ENCODE results near the gene CCDC17. TPM values are rescaled to one million over a fixed set of nuclear protein-coding genes. Genes with fewer than 3 reads are reported as not detected.
A peak's percentile ranks its signal among the peaks of the same experiment; 100 is the strongest.

Gene CCDC17
- total RNA-seq, 1 donor from 2014 or later: 1.2 TPM

GRCh38 chr1:45585496-45586075 is 38.3 kb downstream of the CCDC17 start:
- DNase-seq (ENCODE audit: low spot score): no peak
- intact Hi-C loops (cut with DNase I): loop anchor here (2.0 kb wide), 1 partner anchor 101 kb away; the partner anchor contains the start of gene GPBP1L1

- DNase-seq (ENCODE audit: low spot score): no peak
- intact Hi-C loops (cut with DNase I): loop anchor here (2.0 kb wide), 1 partner anchor 102 kb away; the partner anchor contains the start of gene GPBP1L1
These were observed 38.8 kb downstream of the CCDC17 start for GRCh38 chr1:45585110-45585426.

GRCh38 chr1:45584351-45585109 is 39.3 kb downstream of the CCDC17 start:
- intact Hi-C loops (cut with DNase I): loop anchor here (2.0 kb wide), 1 partner anchor 102 kb away; the partner anchor contains the start of gene GPBP1L1
- peak; percentile 93 for DNase-seq (ENCODE audit: low spot score)

- intact Hi-C loops (cut with DNase I): loop anchor here (2.0 kb wide), 1 partner anchor 103 kb away; the partner anchor contains the start of gene GPBP1L1
These were observed 40.0 kb downstream of the CCDC17 start, which contains the start of gene NASP for GRCh38 chr1:45583666-45584350. TSS of gene NASP (plus strand) at chr1:45584041. CDS start at chr1:45584147, 106 bp downstream.

GRCh38 chr1:45583264-45583665 is 40.6 kb downstream of the CCDC17 start:
- intact Hi-C loops (cut with DNase I): no loop called here
- DNase-seq (ENCODE audit: low spot score): peak; percentile 97

More at GRCh38 chr1:45583666-45584350, 40.0 kb downstream of the CCDC17 start, which contains the start of gene NASP:
- DNase-seq (ENCODE audit: low spot score): peak; percentile 93

- intact Hi-C loops (cut with DNase I): loop anchor here (5.0 kb wide), 1 partner anchor 212 kb away; no protein-coding TSS in a partner anchor
- DNase-seq (ENCODE audit: low spot score): no peak
These were observed 49.7 kb downstream of the CCDC17 start for GRCh38 chr1:45574105-45574626.

GRCh38 chr1:45573231-45573804 is 50.5 kb downstream of the CCDC17 start:
- DNase-seq (ENCODE audit: low spot score): peak; percentile 7
- intact Hi-C loops (cut with DNase I): loop anchor here (5.0 kb wide), 1 partner anchor 211 kb away; no protein-coding TSS in a partner anchor

- DNase-seq (ENCODE audit: low spot score): no peak
- intact Hi-C loops (cut with DNase I): loop anchor here (2.0 to 5.0 kb wide), 2 partner anchors 60 to 208 kb away; no protein-coding TSS in a partner anchor
These were observed 53.2 kb downstream of the CCDC17 start for GRCh38 chr1:45570631-45571030.

Other genes with a start within 250 kb of the CCDC17 start
- 1.0 TPM for gene TESK2, start 132.9 kb downstream of the CCDC17 start, total RNA-seq
- 0.38 TPM for gene CCDC163, start 124.0 kb downstream of the CCDC17 start, total RNA-seq
- 8.7 TPM for gene MMACHC, start 123.8 kb downstream of the CCDC17 start, total RNA-seq
- 267 TPM for gene PRDX1, start 102.2 kb downstream of the CCDC17 start, total RNA-seq
- gene AKR1A1, start 73.2 kb downstream of the CCDC17 start, total RNA-seq: 47.3 TPM
- gene NASP, start 40.0 kb downstream of the CCDC17 start, total RNA-seq: 30.1 TPM
- 80.6 TPM for gene GPBP1L1, start 62.5 kb upstream of the CCDC17 start, total RNA-seq
- 21.0 TPM for gene TMEM69, start 64.1 kb upstream of the CCDC17 start, total RNA-seq
- gene IPP, start 126.6 kb upstream of the CCDC17 start, total RNA-seq: 17.2 TPM
- gene MAST2, start 179.6 kb upstream of the CCDC17 start, total RNA-seq: 81.2 TPM

All from cardiac septum (tissue), 1 donor.